HCT116 (cell line): ENCODE data around the gene PTPN21. TPM values are rescaled to one million over a fixed set of nuclear protein-coding genes. Genes with fewer than 3 reads are reported as not detected.

Source experiments
- ATAC-seq: fragments of 200-7000 bp; cut with Tn5 transposase; 2 replicates; pipeline ENCODE4 v1.9.1; 2020; ENCODE audit warnings: mild to moderate bottlenecking, moderate library complexity
- BruUV-seq: library from RNA; stranded (reverse); fragments of 400-500 nt; replicated peaks from 2 replicates; lab custom pipeline; 2021; lab: Mats Ljungman, UMichigan
- CTCF ChIA-PET: fragments of 300-600 bp; sonication (Branson Sonifier 250); formaldehyde crosslinking; loops from one replicate; lab custom pipeline; 2021; ENCODE audit warnings: antibody characterized with exemption; lab: Charles Lee
- POLR2A ChIA-PET: fragments of 300-600, 350-600 bp; sonication (Branson Sonifier 250); formaldehyde crosslinking; loops from one replicate; lab custom pipeline; 2021; ENCODE audit warnings: antibody characterized with exemption; lab: Charles Lee
- RAD21 ChIA-PET, 2 experiments: fragments of 300-600 bp; sonication (Branson Sonifier 250); formaldehyde crosslinking; loops; one replicate each; lab custom pipeline; 2023; ENCODE audit warnings: low total read pairs in 2 of 2; ENCODE audit not compliant: uncharacterized antibody in 2 of 2, unreplicated experiment in 2 of 2, low non-redundant PET in 1 of 2; lab: Charles Lee
- DNase-seq: peaks from one replicate; pipeline ENCODE4 v3.0.0-alpha.2; 2010; ENCODE audit warnings: low read depth, low spot score
- H2AFZ ChIP-seq: fragments of 200-600 bp; shearing (Covaris generic), sonication (generic); 2 replicates; pipeline ENCODE4 v1.6.1; 2017; ENCODE audit warnings: low read depth, mixed run types, mixed read lengths, antibody characterized with exemption, low read length; ENCODE audit not compliant: poor library complexity, severe bottlenecking
- H3K27ac ChIP-seq: 2 replicates; pipeline ENCODE4 v1.5.1; 2012; ENCODE audit warnings: low read depth, low read length
- H3K27me3 ChIP-seq: fragments of 200-600 bp; sonication (generic); 2 replicates; pipeline ENCODE4 v1.6.1; 2016; ENCODE audit warnings: mixed run types, low read length, mixed read lengths; ENCODE audit not compliant: insufficient read depth
- H3K36me3 ChIP-seq, 2 experiments: fragments of 200-500 bp in 1 of 2; fragments of 200-600 bp in 1 of 2; sonication (Bioruptor generic) in 1 of 2; sonication (generic) in 1 of 2; 2 replicates each; pipeline versions ENCODE4 v1.5.1 to v1.6.1; 2014 to 2016; ENCODE audit warnings: low read length in 2 of 2, inconsistent platforms in 1 of 2, mixed read lengths in 1 of 2, mixed run types in 1 of 2; ENCODE audit not compliant: insufficient read depth in 2 of 2, control insufficient read depth in 1 of 2
- H3K4me1 ChIP-seq, 2 experiments: fragments of 200-600 bp in 1 of 2; sonication (generic) in 1 of 2; 2 replicates each; pipeline versions ENCODE4 v1.5.1 to v1.6.1; 2012 to 2017; ENCODE audit warnings: low read length in 2 of 2, inconsistent platforms in 1 of 2, mild to moderate bottlenecking in 1 of 2, mixed read lengths in 1 of 2, mixed run types in 1 of 2, moderate library complexity in 1 of 2; ENCODE audit not compliant: insufficient read depth in 2 of 2, control insufficient read depth in 1 of 2
- H3K4me2 ChIP-seq: fragments of 200-600 bp; sonication (generic); 2 replicates; pipeline ENCODE4 v1.6.1; 2017; ENCODE audit warnings: mixed run types, low read length, mixed read lengths
- H3K4me3 ChIP-seq, 2 experiments: fragments of 200-600 bp in 1 of 2; sonication (generic) in 1 of 2; replicated peaks in 1 of 2; 2 replicates each; pipeline ENCODE4 v1.5.1; 2011 to 2016; ENCODE audit warnings: low read length in 2 of 2, control low read depth in 1 of 2, low read depth in 1 of 2, mild to moderate bottlenecking in 1 of 2, mixed read lengths in 1 of 2, mixed run types in 1 of 2
- H3K79me2 ChIP-seq: fragments of 200-600 bp; sonication (generic); 2 replicates; pipeline ENCODE4 v1.6.1; 2017; ENCODE audit warnings: mild to moderate bottlenecking, mixed run types, low read length, moderate library complexity, mixed read lengths; ENCODE audit not compliant: insufficient read depth
- H3K9ac ChIP-seq: fragments of 200-600 bp; sonication (generic); 2 replicates; pipeline ENCODE4 v1.6.1; 2016; ENCODE audit warnings: low read length, mixed read lengths
- H3K9me2 ChIP-seq: fragments of 200-600 bp; sonication (generic), shearing (Covaris generic); 2 replicates; pipeline ENCODE4 v1.6.1; 2017; ENCODE audit warnings: mixed run types, mild to moderate bottlenecking, moderate library complexity; ENCODE audit not compliant: insufficient read depth
- H3K9me3 ChIP-seq, 2 experiments: fragments of 200-500 bp in 1 of 2; fragments of 200-600 bp in 1 of 2; sonication (Bioruptor generic) in 1 of 2; sonication (generic) in 1 of 2; 2 replicates each; pipeline ENCODE4 v1.6.1; 2014 to 2017; ENCODE audit warnings: low read length in 2 of 2, mixed read lengths in 2 of 2, inconsistent platforms in 1 of 2, low read depth in 1 of 2, mild to moderate bottlenecking in 1 of 2, mixed run types in 1 of 2, moderate library complexity in 1 of 2; ENCODE audit not compliant: control insufficient read depth in 1 of 2, insufficient read depth in 1 of 2
- H4K20me1 ChIP-seq: fragments of 200-600 bp; sonication (generic), shearing (Covaris generic); 2 replicates; pipeline ENCODE4 v1.6.1; 2017; ENCODE audit warnings: mixed run types, mild to moderate bottlenecking, moderate library complexity; ENCODE audit not compliant: insufficient read depth
- ATF3 ChIP-seq: IDR thresholded peaks from 2 replicates; pipeline ENCODE4 v1.6.1; 2012
- CEBPB ChIP-seq: IDR thresholded peaks from 2 replicates; pipeline ENCODE4 v1.6.1; 2012; ENCODE audit warnings: low read depth
- CTCF ChIP-seq, 3 experiments: fragments of 200-600 bp in 1 of 3; sonication (generic) in 1 of 3; IDR thresholded peaks in 2 of 3; conservative IDR thresholded peaks in 1 of 3; 2 replicates each; pipeline ENCODE4 v1.5.1; 2012 to 2017; ENCODE audit warnings: low read depth in 2 of 3, low read length in 2 of 3, antibody characterized with exemption in 1 of 3, borderline replicate concordance in 1 of 3, control low read depth in 1 of 3, mild to moderate bottlenecking in 1 of 3, mixed read lengths in 1 of 3, mixed run types in 1 of 3, moderate library complexity in 1 of 3; ENCODE audit not compliant: insufficient read depth in 1 of 3
- EGR1 ChIP-seq: IDR thresholded peaks from 2 replicates; pipeline ENCODE4 v1.6.1; 2012; ENCODE audit warnings: low read depth
- ELF1 ChIP-seq: IDR thresholded peaks from 2 replicates; pipeline ENCODE4 v1.6.1; 2012; ENCODE audit warnings: low read depth, borderline replicate concordance
- EZH2phosphoT487 ChIP-seq: fragments of 200-600 bp; IDR thresholded peaks from 2 replicates; pipeline ENCODE4 v1.6.1; 2018; ENCODE audit warnings: antibody characterized with exemption, borderline replicate concordance
- JUND ChIP-seq: IDR thresholded peaks from 2 replicates; pipeline ENCODE4 v1.6.1; 2012
- MAX ChIP-seq: IDR thresholded peaks from 2 replicates; pipeline ENCODE4 v1.6.1; 2012
- POLR2A ChIP-seq: IDR thresholded peaks from 2 replicates; pipeline ENCODE4 v1.7.0; 2011; ENCODE audit warnings: borderline replicate concordance; ENCODE audit not compliant: insufficient read depth, insufficient read length; ENCODE audit errors: extremely low read depth
- POLR2AphosphoS5 ChIP-seq: IDR thresholded peaks from 2 replicates; pipeline ENCODE4 v1.6.1; 2011; ENCODE audit warnings: mild to moderate bottlenecking, low read depth, low read length, moderate library complexity
- RAD21 ChIP-seq: IDR thresholded peaks from 2 replicates; pipeline ENCODE4 v1.6.1; 2012; ENCODE audit warnings: low read depth, mild to moderate bottlenecking
- SIN3A ChIP-seq: IDR thresholded peaks from 2 replicates; pipeline ENCODE4 v1.6.1; 2012; ENCODE audit warnings: low read depth
- TCF7L2 ChIP-seq: IDR thresholded peaks from 2 replicates; pipeline ENCODE4 v1.7.0; 2011; ENCODE audit warnings: borderline replicate concordance, inconsistent platforms; ENCODE audit not compliant: insufficient read depth, insufficient read length; ENCODE audit errors: extremely low read depth
- YY1 ChIP-seq: IDR thresholded peaks from 2 replicates; pipeline ENCODE4 v1.6.1; 2011; ENCODE audit warnings: low read length, low read depth, moderate library complexity, mild to moderate bottlenecking; ENCODE audit not compliant: insufficient replicate concordance; ENCODE audit errors: extremely low read depth
- ZNF274 ChIP-seq: fragments of 200-500 bp; sonication (Bioruptor generic); IDR thresholded peaks from 2 replicates; pipeline ENCODE4 v1.6.1; 2014; ENCODE audit warnings: mild to moderate bottlenecking, low read depth, low read length, inconsistent platforms
- intact Hi-C: fragments of 100-400 bp; cut with micrococcal nuclease; formaldehyde crosslinking; loops from 2 replicates; pipeline ENCODE4 v1.10.0; 2022
- total RNA-seq: library from RNA; stranded (reverse); gene quantifications from one replicate; pipeline ENCODE4 v1.2.1, GENCODE V29; 2021; ENCODE audit not compliant: unreplicated experiment

PTPN21 gene
- total RNA-seq, 1 experiment from 2014 or later: 7.6 TPM

GRCh38 chr14:88572117-88572516 lies 17.3 kb upstream of the PTPN21 start:
- Histone ChIP-seq H3K9me3 (no peaks in the 10 kb centered on the region), H3K27ac (no peak overlapping the region), H2AFZ (no peak overlapping the region), H3K9me2 (no peaks in the 10 kb centered on the region), H3K36me3 (peaks cover 46 to 78% of the 10 kb centered on the region in 2 experiments), H3K4me1 (no peaks in the 10 kb centered on the region), H3K4me2 (no peak overlapping the region), H4K20me1 (no peaks in the 10 kb centered on the region), H3K9ac (no peak overlapping the region), H3K79me2 (peaks cover 31% of the 10 kb centered on the region), H3K4me3 (no peak overlapping the region), H3K27me3 (no peaks in the 10 kb centered on the region)
- TF ChIP-seq YY1 (no peak), MAX (no peak), ELF1 (no peak), EZH2phosphoT487 (no peak), ZNF274 (no peak), POLR2A (no peak)
- intact Hi-C loops: no loop called here
- BruUV-seq: no TSS peak
- CTCF ChIA-PET: no interaction called here
- RAD21 ChIA-PET: no interaction called here
- DNase-seq (no peak), ATAC-seq (no peak)
- POLR2A ChIA-PET: no interaction called here

- no peak overlapping the region for H3K4me3 ChIP-seq
- no peak overlapping the region for H3K9ac ChIP-seq
- H3K27me3 ChIP-seq: no peaks in the 10 kb centered on the region
- TF ChIP-seq POLR2AphosphoS5 (no peak), CTCF (IDR thresholded peaks at IDR 0.05 in 2 of 3, conservative IDR thresholded peaks at IDR 0.05 in 1 of 3; ENCODE audit: borderline replicate concordance in 1 of 3, insufficient read depth in 1 of 3, low read depth in 2 of 3, low read length in 2 of 3) (no peak), ATF3 (no peak), TCF7L2 (no peak), EGR1 (no peak), CEBPB (no peak), MAX (no peak), YY1 (no peak), SIN3A (no peak), ELF1 (no peak), RAD21 (no peak), JUND (no peak)
- ATAC-seq (no peak), DNase-seq (no peak)
- peaks cover 3 to 6% of the 10 kb centered on the region in 2 experiments; a peak in 1 of 4 replicates for H3K4me1 ChIP-seq
- intact Hi-C loops: no loop called here
- ChIA-PET RAD21 (no interaction called here), CTCF (no interaction called here), POLR2A (no interaction called here)
- BruUV-seq: no TSS peak
- no peak overlapping the region for H3K4me2 ChIP-seq
- H2AFZ ChIP-seq: no peak overlapping the region
- H3K36me3 ChIP-seq: peaks cover 32 to 50% of the 10 kb centered on the region in 2 experiments
- H3K27ac ChIP-seq: no peak overlapping the region
- H3K79me2 ChIP-seq: peaks cover 68% of the 10 kb centered on the region
- H3K9me2 ChIP-seq: no peaks in the 10 kb centered on the region
- no peaks in the 10 kb centered on the region for H4K20me1 ChIP-seq
- H3K9me3 ChIP-seq: no peaks in the 10 kb centered on the region
These were observed 13.4 kb upstream of the PTPN21 start for GRCh38 chr14:88568196-88568595.
